ENCODE data around the gene PPFIA4.

GRCh38 chr1:203082571-203083462 lies 56.5 kb downstream of the PPFIA4 start:
- TF ChIP-seq ZNF274 (IDR thresholded peaks at IDR 0.05; ENCODE audit: low read depth, low read length) (no peak), YY1 (IDR thresholded peaks at IDR 0.05; ENCODE audit: insufficient read depth, insufficient read length) (no peak), SUZ12 (IDR thresholded peaks at IDR 0.05; ENCODE audit: extremely low read depth, insufficient read depth, insufficient read length) (no peak)
